A549 (cell line): ENCODE results near the gene VSTM4. TPM values are rescaled to one million over a fixed set of nuclear protein-coding genes. Genes with fewer than 3 reads are reported as not detected.

Experiments used
- ATAC-seq, 2 experiments: fragments of 200-7000 bp in 1 of 2; fragments of >200 bp in 1 of 2; cut with Nextera tagmentation in 1 of 2; cut with Tn5 transposase in 1 of 2; 3 replicates each; pipeline versions ENCODE4 v1.8.0 to v1.9.1; 2018 to 2020; ENCODE audit warnings: mild to moderate bottlenecking in 1 of 2, moderate library complexity in 1 of 2
- CTCF ChIA-PET: fragments of 300-600 bp; sonication (Branson Sonifier 250); formaldehyde crosslinking; extraction: SDS; loops from one replicate; lab custom pipeline; 2021; ENCODE audit warnings: antibody characterized with exemption, inconsistent platforms; lab: Yijun Ruan, JAX
- POLR2A ChIA-PET: fragments of 350-600 bp; formaldehyde crosslinking; extraction: SDS; loops from one replicate; lab custom pipeline; 2021; ENCODE audit warnings: antibody characterized with exemption, inconsistent platforms; lab: Yijun Ruan, JAX
- DNase-seq, 2 experiments: peaks; one replicate each; pipeline versions ENCODE4 v3.0.0 to v3.0.0-alpha.2; 2011 to 2016; ENCODE audit warnings: low read depth in 1 of 2, low spot score in 1 of 2
- FAIRE-seq: peaks from 2 replicates; lab custom pipeline; 2011; peaks lifted over from hg19 to GRCh38; lab: Jason Lieb, UNC
- H3K27ac ChIP-seq, 2 experiments: fragments of >200 bp; sonication (Bioruptor Twin); formaldehyde crosslinking; 3 replicates each; pipeline ENCODE4 v1.5.1; 2016 to 2017
- H3K4me1 ChIP-seq: fragments of >200 bp; sonication (Bioruptor Twin); formaldehyde crosslinking; 3 replicates; pipeline ENCODE4 v1.6.1; 2016
- H3K4me2 ChIP-seq: fragments of >200 bp; sonication (Bioruptor Twin); formaldehyde crosslinking; 3 replicates; pipeline ENCODE4 v1.6.1; 2016
- H3K4me3 ChIP-seq: fragments of >200 bp; sonication (Bioruptor Twin); formaldehyde crosslinking; 3 replicates; pipeline ENCODE4 v1.5.1; 2016
- H3K9me3 ChIP-seq: fragments of >200 bp; sonication (Bioruptor Twin); formaldehyde crosslinking; 3 replicates; pipeline ENCODE4 v1.6.1; 2016
- BCL3 ChIP-seq: fragments of >200 bp; sonication (Bioruptor Twin); formaldehyde crosslinking; IDR thresholded peaks from 3 replicates; pipeline ENCODE4 v1.6.1; 2016
- CBX2 ChIP-seq: fragments of 200-600 bp; sonication (generic); IDR thresholded peaks from 2 replicates; pipeline ENCODE4 v1.6.1; 2016; ENCODE audit warnings: low read depth, mild to moderate bottlenecking, borderline replicate concordance
- CBX8 ChIP-seq: fragments of 200-600 bp; sonication (generic); IDR thresholded peaks from 2 replicates; pipeline ENCODE4 v1.6.1; 2016
- CEBPB ChIP-seq, 2 experiments: fragments of >200 bp in 1 of 2; sonication (Bioruptor Twin) in 1 of 2; formaldehyde crosslinking in 1 of 2; IDR thresholded peaks; 2 replicates each; pipeline ENCODE4 v1.6.1; 2012 to 2016
- CHD2 ChIP-seq: fragments of 150-350 bp; IDR thresholded peaks from 2 replicates; pipeline ENCODE4 v1.6.1; 2014; ENCODE audit warnings: low read length; ENCODE audit not compliant: partially characterized antibody
- CTCF ChIP-seq: fragments of >200 bp; sonication (Bioruptor Twin); formaldehyde crosslinking; IDR thresholded peaks from 3 replicates; pipeline ENCODE4 v1.5.1; 2016
- E2F6 ChIP-seq: IDR thresholded peaks from 2 replicates; pipeline ENCODE4 v1.6.1; 2012; ENCODE audit warnings: low read depth, borderline replicate concordance
- EP300 ChIP-seq, 2 experiments: fragments of >200 bp; sonication (Bioruptor Twin); formaldehyde crosslinking; IDR thresholded peaks; 2 replicates in 1 of 2; 3 replicates in 1 of 2; pipeline ENCODE4 v1.6.1; 2016 to 2017
- ESRRA ChIP-seq: fragments of 150-350 bp; IDR thresholded peaks from 2 replicates; pipeline ENCODE4 v1.6.1; 2014; ENCODE audit warnings: mild to moderate bottlenecking, low read length, borderline replicate concordance
- GATA3 ChIP-seq: IDR thresholded peaks from 2 replicates; pipeline ENCODE4 v1.6.1; 2012; ENCODE audit warnings: borderline replicate concordance
- HES2 ChIP-seq: fragments of >200 bp; sonication (Bioruptor Twin); formaldehyde crosslinking; IDR thresholded peaks from 2 replicates; pipeline ENCODE4 v1.6.1; 2016
- HOXA7 ChIP-seq: fragments of 250-450 bp; sonication (Bioruptor Pico); IDR thresholded peaks from 2 replicates; pipeline ENCODE4 v1.5.0; 2020; ENCODE audit warnings: mild to moderate bottlenecking, moderate library complexity
- HOXB13 ChIP-seq: fragments of 250-450 bp; sonication (Bioruptor Pico); IDR thresholded peaks from 2 replicates; pipeline ENCODE4 v1.5.0; 2020; ENCODE audit warnings: low read depth, mild to moderate bottlenecking, moderate library complexity
- JUNB ChIP-seq: fragments of >200 bp; sonication (Bioruptor Twin); formaldehyde crosslinking; IDR thresholded peaks from 2 replicates; pipeline ENCODE4 v1.6.1; 2016
- KDM1A ChIP-seq: fragments of 200-600 bp; sonication (generic); IDR thresholded peaks from 2 replicates; pipeline ENCODE4 v1.6.1; 2016; ENCODE audit warnings: low read depth, mild to moderate bottlenecking
- KDM5A ChIP-seq: fragments of 200-600 bp; sonication (generic); IDR thresholded peaks from 2 replicates; pipeline ENCODE4 v1.6.1; 2016; ENCODE audit warnings: antibody characterized with exemption, mild to moderate bottlenecking
- MAFK ChIP-seq: fragments of 450-650 bp; IDR thresholded peaks from 2 replicates; pipeline ENCODE4 v1.6.1; 2014; ENCODE audit not compliant: partially characterized antibody
- MAZ ChIP-seq: fragments of 150-350 bp; IDR thresholded peaks from 2 replicates; pipeline ENCODE4 v1.6.1; 2014; ENCODE audit warnings: antibody characterized with exemption, low read depth, low read length, borderline replicate concordance
- NR3C1 ChIP-seq: fragments of >200 bp; sonication (Bioruptor Twin); formaldehyde crosslinking; IDR thresholded peaks from 3 replicates; pipeline ENCODE4 v1.6.1; 2017
- PHF8 ChIP-seq: fragments of 200-600 bp; sonication (generic); IDR thresholded peaks from 2 replicates; pipeline ENCODE4 v1.6.1; 2016; ENCODE audit warnings: low read depth, mild to moderate bottlenecking, antibody characterized with exemption, moderate library complexity, borderline replicate concordance
- POLR2AphosphoS2 ChIP-seq: conservative IDR thresholded peaks from 2 replicates; pipeline ENCODE4 v1.6.1; 2012; ENCODE audit warnings: low read length, improper control_type of control experiment, inconsistent platforms
- RAD21 ChIP-seq, 2 experiments: fragments of >200 bp in 1 of 2; sonication (Bioruptor Twin) in 1 of 2; formaldehyde crosslinking in 1 of 2; IDR thresholded peaks in 1 of 2; conservative IDR thresholded peaks in 1 of 2; 2 replicates in 1 of 2; 3 replicates in 1 of 2; pipeline ENCODE4 v1.6.1; 2012 to 2018; ENCODE audit warnings: inconsistent platforms in 1 of 2
- RARB ChIP-seq: fragments of 250-450 bp; sonication (Bioruptor Pico); IDR thresholded peaks from 2 replicates; pipeline ENCODE4 v1.8.0; 2021; ENCODE audit warnings: mild to moderate bottlenecking, moderate library complexity
- REST ChIP-seq: fragments of 200-600 bp; sonication (generic); IDR thresholded peaks from 2 replicates; pipeline ENCODE4 v1.6.1; 2016; ENCODE audit warnings: antibody characterized with exemption, mild to moderate bottlenecking, moderate library complexity
- RNF2 ChIP-seq: fragments of 200-600 bp; sonication (generic); IDR thresholded peaks from 2 replicates; pipeline ENCODE4 v1.6.1; 2016; ENCODE audit warnings: low read depth, mild to moderate bottlenecking, antibody characterized with exemption, moderate library complexity, borderline replicate concordance
- SMC3 ChIP-seq: fragments of >200 bp; sonication (Bioruptor Twin); formaldehyde crosslinking; IDR thresholded peaks from 3 replicates; pipeline ENCODE4 v1.6.1; 2018; ENCODE audit warnings: inconsistent platforms
- TFCP2L1 ChIP-seq: fragments of 250-450 bp; sonication (Bioruptor Pico); IDR thresholded peaks from 2 replicates; pipeline ENCODE4 v1.5.0; 2021; ENCODE audit warnings: mild to moderate bottlenecking
- USF2 ChIP-seq: fragments of 450-650 bp; IDR thresholded peaks from 2 replicates; pipeline ENCODE4 v1.6.1; 2014; ENCODE audit warnings: antibody characterized with exemption
- ZFP36 ChIP-seq: fragments of 450-650 bp; IDR thresholded peaks from 2 replicates; pipeline ENCODE4 v1.6.1; 2014; ENCODE audit warnings: borderline replicate concordance; ENCODE audit not compliant: partially characterized antibody
- WGBS: methylation state at CpG from one replicate; pipeline ENCODE4 v1.1.6; 2017; ENCODE audit errors: missing lambda C conversion rate; 5-methylcytosine and 5-hydroxymethylcytosine counted together
- polyA plus RNA-seq, 4 experiments: library from polyadenylated mRNA; depleted of rRNA in 3 of 4; stranded (reverse); fragments of >200 nt; fragmentation: RNase III in 1 of 4; extraction: RNeasy Plus Mini Kit Qiagen cat#74134 plus additional on column Dnase treatment in 1 of 4; gene quantifications; 2 replicates in 3 of 4; 3 replicates in 1 of 4; pipeline ENCODE4 v1.2.3, GENCODE V29; 2011 to 2017

Gene VSTM4
- polyA plus RNA-seq, 2 of the 4 experiments (the other 2 are of a cell fraction): 0.18 to 0.53 TPM

- DNase-seq: no peak
- FAIRE-seq: no peak
- ATAC-seq: no peak
- no peaks in the 10 kb centered on the region for H3K9me3 ChIP-seq
- WGBS: 26% methylated on average over 1 of the region's 1 CpG
- no peak overlapping the region for H3K27ac ChIP-seq
- H3K4me3 ChIP-seq: no peak overlapping the region
- CTCF ChIA-PET: no interaction called here
- POLR2A ChIA-PET: no interaction called here
- no peak overlapping the region for H3K4me2 ChIP-seq
- no peaks in the 10 kb centered on the region for H3K4me1 ChIP-seq
- TF ChIP-seq KDM1A (no peak), USF2 (no peak), POLR2AphosphoS2 (no peak), CTCF (no peak), KDM5A (no peak), CHD2 (no peak), GATA3 (no peak), E2F6 (no peak), REST (no peak), TFCP2L1 (CRISPR knock-in tag) (no peak), SMC3 (no peak), MAFK (no peak), CBX2 (no peak), HOXB13 (CRISPR knock-in tag) (no peak), EP300 (IDR thresholded peaks at IDR 0.05) (no peak), CBX8 (no peak), JUNB (no peak), HOXA7 (CRISPR knock-in tag) (no peak)
- TF ChIP-seq, all 56 proteins: peak for 0
Measured at GRCh38 chr10:49052069-49052468, 63.3 kb downstream of the VSTM4 start.

GRCh38 chr10:49050906-49051305 is 64.4 kb downstream of the VSTM4 start:
- FAIRE-seq: no peak
- TF ChIP-seq USF2 (no peak), CBX8 (no peak), KDM5A (no peak), CHD2 (no peak), PHF8 (no peak), RAD21 (conservative IDR thresholded peaks at IDR 0.05 in 1 of 2, IDR thresholded peaks at IDR 0.05 in 1 of 2) (no peak), CEBPB (IDR thresholded peaks at IDR 0.05) (no peak), MAZ (no peak), NR3C1 (no peak), BCL3 (no peak), POLR2AphosphoS2 (no peak), HES2 (no peak), RARB (CRISPR knock-in tag) (no peak), ESRRA (no peak), ZFP36 (no peak), RNF2 (no peak)

More at GRCh38 chr10:49050906-49051305, 64.4 kb downstream of the VSTM4 start:
- Histone ChIP-seq H3K4me3 (no peak overlapping the region), H3K4me1 (no peaks in the 10 kb centered on the region), H3K4me2 (no peak overlapping the region), H3K27ac (no peak overlapping the region), H3K9me3 (no peaks in the 10 kb centered on the region)
- DNase-seq (no peak), ATAC-seq (no peak)
- ChIA-PET POLR2A (no interaction called here), CTCF (no interaction called here)
- 49% methylated on average over 3 of the region's 3 CpGs for WGBS
